HS-5 (cell line): ENCODE measurements around the gene DTD1.

Source experiments
- DNase-seq: peaks from one replicate; pipeline ENCODE4 v3.0.0-alpha.2; 2012; ENCODE audit warnings: low read depth

The DTD1 gene

GRCh38 chr20:18587665-18588573, at the start of gene DTD1:
Gene DTD1, plus strand, starts transcription at chr20:18588054. Its CDS starts 19 bp downstream, at chr20:18588073.
- DNase-seq: peak; percentile 53

GRCh38 chr20:18541741-18542140, 46.1 kb upstream of the DTD1 start:
- DNase-seq: peak; percentile 53

- no peak for DNase-seq
Observed at GRCh38 chr20:18543216-18543615, 44.6 kb upstream of the DTD1 start.

- DNase-seq: no peak
Observed at GRCh38 chr20:18543932-18544331, 43.9 kb upstream of the DTD1 start.

GRCh38 chr20:18545566-18545965, 42.3 kb upstream of the DTD1 start:
- no peak for DNase-seq

- DNase-seq: no peak
Observed at GRCh38 chr20:18548465-18548864, 39.4 kb upstream of the DTD1 start.

- DNase-seq: no peak
Observed at GRCh38 chr20:18553746-18554145, 34.1 kb upstream of the DTD1 start.

GRCh38 chr20:18566892-18567738, 20.7 kb upstream of the DTD1 start, which contains the start of gene SMIM26:
Gene SMIM26, plus strand, starts transcription at chr20:18567432. Its CDS starts 47 bp downstream, at chr20:18567479.
- DNase-seq: peak; percentile 52

- DNase-seq: no peak
Observed at GRCh38 chr20:18567739-18568091, 20.1 kb upstream of the DTD1 start.

GRCh38 chr20:18571009-18571408, 16.8 kb upstream of the DTD1 start:
- no peak for DNase-seq

- DNase-seq: no peak
Observed at GRCh38 chr20:18571578-18571977, 16.3 kb upstream of the DTD1 start.

- no peak for DNase-seq
Observed at GRCh38 chr20:18577942-18578341, 9.9 kb upstream of the DTD1 start.

- no peak for DNase-seq
Observed at GRCh38 chr20:18578581-18578980, 9.3 kb upstream of the DTD1 start.

GRCh38 chr20:18580012-18580411, 7.8 kb upstream of the DTD1 start:
- no peak for DNase-seq

GRCh38 chr20:18585134-18585533, 2.7 kb upstream of the DTD1 start:
- DNase-seq: peak; percentile 33

- DNase-seq: no peak
Observed at GRCh38 chr20:18588574-18588933, 700 bp downstream of the DTD1 start.

GRCh38 chr20:18589941-18590674, 2.3 kb downstream of the DTD1 start:
- no peak for DNase-seq

GRCh38 chr20:18596270-18596669, 8.4 kb downstream of the DTD1 start:
- no peak for DNase-seq

GRCh38 chr20:18609741-18610140, 21.9 kb downstream of the DTD1 start:
- DNase-seq: no peak

GRCh38 chr20:18611492-18611891, 23.6 kb downstream of the DTD1 start:
- no peak for DNase-seq

GRCh38 chr20:18613553-18613952, 25.7 kb downstream of the DTD1 start:
- no peak for DNase-seq

- DNase-seq: no peak
Observed at GRCh38 chr20:18614244-18614643, 26.4 kb downstream of the DTD1 start.
